ENCODE data around the gene RERG. TPM values are rescaled to one million over a fixed set of nuclear protein-coding genes. Genes with fewer than 3 reads are reported as not detected.

RERG gene
- total RNA-seq, 2 donors from 2014 or later, result 0.42 to 1.4 TPM

DNA sequence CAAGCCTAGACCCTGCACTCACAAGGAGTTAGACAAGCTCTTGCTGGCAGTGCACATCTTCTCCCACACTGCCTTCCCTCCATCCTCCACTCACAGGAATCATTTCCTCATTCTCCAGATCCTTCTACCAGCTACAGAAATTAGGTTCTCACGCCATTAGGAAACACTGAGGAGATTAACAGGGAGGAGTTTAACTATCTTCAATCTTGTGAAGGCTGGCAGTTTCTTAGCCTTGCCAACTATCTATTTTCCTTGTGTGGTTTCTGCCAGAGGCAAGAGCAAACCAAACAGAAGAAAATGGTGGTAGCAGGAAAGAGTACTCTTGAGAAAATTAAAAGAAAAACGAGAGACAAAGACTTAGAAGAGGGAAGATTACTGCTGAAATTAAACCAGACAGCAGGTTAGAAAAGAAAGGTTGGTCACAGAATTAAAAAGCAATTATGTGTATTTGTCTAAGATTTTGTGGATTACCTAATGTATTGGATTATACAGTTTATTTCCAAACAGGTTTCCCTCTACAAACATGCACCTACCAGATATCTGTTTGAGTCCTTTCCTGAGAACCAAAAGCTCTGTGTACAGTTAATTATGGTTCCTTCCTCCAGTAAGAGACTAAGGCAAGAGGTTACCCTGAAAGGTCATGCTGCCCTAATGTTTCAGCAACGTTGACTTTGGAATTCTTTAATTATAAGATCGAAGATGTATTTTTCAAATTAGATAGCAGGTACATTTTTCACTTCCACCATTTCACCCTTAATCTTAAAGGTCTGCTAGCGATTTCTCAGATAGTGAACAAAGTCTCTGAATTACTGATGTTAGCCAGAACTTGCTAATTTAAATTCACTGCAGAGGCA lies 5.0 kb downstream of the RERG start:
- Mint-ChIP-seq H3K4me1 (peaks cover 39% of the 10 kb centered on the region), H3K9me3 (no peaks in the 10 kb centered on the region), H3K27me3 (ENCODE audit: insufficient read depth) (peaks cover 3% of the 10 kb centered on the region), H3K4me3 (no peak overlapping the region), H3K36me3 (ENCODE audit: low read depth) (no peaks in the 10 kb centered on the region), H3K27ac (no peak overlapping the region)
- Histone ChIP-seq H3K27me3 (ENCODE audit: control insufficient read depth, insufficient read depth, low read length, poor library complexity, severe bottlenecking) (no peaks in the 10 kb centered on the region), H3K4me3 (ENCODE audit: low read length) (no peak overlapping the region), H3K4me1 (ENCODE audit: control insufficient read depth, insufficient read depth, low read length) (peaks cover 6% of the 10 kb centered on the region), H3K27ac (ENCODE audit: low read depth, low read length) (no peak overlapping the region), H3K9me3 (ENCODE audit: control insufficient read depth, low read length) (no peaks in the 10 kb centered on the region), H3K36me3 (ENCODE audit: control insufficient read depth, insufficient read depth, low read length) (no peaks in the 10 kb centered on the region), H3K9ac (ENCODE audit: extremely low read depth, low read length, poor library complexity, severe bottlenecking) (no peak overlapping the region)
- TF ChIP-seq, protein P1, sequence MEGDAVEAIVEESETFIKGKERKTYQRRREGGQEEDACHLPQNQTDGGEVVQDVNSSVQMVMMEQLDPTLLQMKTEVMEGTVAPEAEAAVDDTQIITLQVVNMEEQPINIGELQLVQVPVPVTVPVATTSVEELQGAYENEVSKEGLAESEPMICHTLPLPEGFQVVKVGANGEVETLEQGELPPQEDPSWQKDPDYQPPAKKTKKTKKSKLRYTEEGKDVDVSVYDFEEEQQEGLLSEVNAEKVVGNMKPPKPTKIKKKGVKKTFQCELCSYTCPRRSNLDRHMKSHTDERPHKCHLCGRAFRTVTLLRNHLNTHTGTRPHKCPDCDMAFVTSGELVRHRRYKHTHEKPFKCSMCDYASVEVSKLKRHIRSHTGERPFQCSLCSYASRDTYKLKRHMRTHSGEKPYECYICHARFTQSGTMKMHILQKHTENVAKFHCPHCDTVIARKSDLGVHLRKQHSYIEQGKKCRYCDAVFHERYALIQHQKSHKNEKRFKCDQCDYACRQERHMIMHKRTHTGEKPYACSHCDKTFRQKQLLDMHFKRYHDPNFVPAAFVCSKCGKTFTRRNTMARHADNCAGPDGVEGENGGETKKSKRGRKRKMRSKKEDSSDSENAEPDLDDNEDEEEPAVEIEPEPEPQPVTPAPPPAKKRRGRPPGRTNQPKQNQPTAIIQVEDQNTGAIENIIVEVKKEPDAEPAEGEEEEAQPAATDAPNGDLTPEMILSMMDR (conservative IDR thresholded peaks at IDR 0.05), result no peak
- no peak for DNase-seq
- 82 to 88% methylated on average over 2 to 5 of the region's 5 CpGs for WGBS, 2 experiments (ENCODE audit: insufficient coverage in 1 of 2, insufficient read length in 1 of 2)

GRCh38 chr12:15214851-15215601 lies 6.2 kb downstream of the RERG start:
- 90 to 93% methylated on average over 4 to 6 of the region's 6 CpGs for WGBS, 2 experiments (ENCODE audit: insufficient coverage in 1 of 2, insufficient read length in 1 of 2)
- H3K36me3 ChIP-seq (ENCODE audit: control insufficient read depth, insufficient read depth, low read length), result no peaks in the 10 kb centered on the region
- H3K9me3 Mint-ChIP-seq, result no peaks in the 10 kb centered on the region

DNA sequence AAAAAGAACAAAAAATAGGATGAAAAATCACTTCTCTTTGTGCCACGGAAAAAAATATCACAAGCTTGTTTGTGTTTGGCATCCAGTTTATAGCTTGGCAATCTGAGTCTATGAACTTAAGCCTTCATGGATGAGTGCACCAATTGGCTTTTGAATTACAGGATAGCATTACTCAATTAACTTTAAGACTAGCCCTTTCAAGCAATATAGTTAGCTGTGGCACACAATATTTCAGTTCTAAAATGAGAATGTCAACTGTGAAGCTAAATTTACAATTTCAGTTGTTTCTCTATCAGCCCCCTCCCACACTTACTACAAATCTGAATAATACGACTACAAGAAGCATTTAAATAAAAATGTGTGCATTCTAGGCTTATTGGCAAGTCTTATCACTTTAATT lies 8.3 kb downstream of the RERG start:
- 90 to 94% methylated on average over 1 to 2 of the region's 2 CpGs for WGBS, 2 experiments (ENCODE audit: insufficient coverage in 1 of 2, insufficient read length in 1 of 2)
- Mint-ChIP-seq H3K4me3 (no peak overlapping the region), H3K9me3 (no peaks in the 10 kb centered on the region)

More at GRCh38 chr12:15214851-15215601, 6.2 kb downstream of the RERG start:
- H3K9ac ChIP-seq (ENCODE audit: extremely low read depth, low read length, poor library complexity, severe bottlenecking), result no peak overlapping the region
- Mint-ChIP-seq H3K4me3 (no peak overlapping the region), H3K4me1 (peaks cover 31% of the 10 kb centered on the region), H3K36me3 (ENCODE audit: low read depth) (no peaks in the 10 kb centered on the region), H3K27ac (no peak overlapping the region), H3K27me3 (ENCODE audit: insufficient read depth) (no peaks in the 10 kb centered on the region)
- H3K4me1 ChIP-seq (ENCODE audit: control insufficient read depth, insufficient read depth, low read length), result peaks cover 6% of the 10 kb centered on the region
- TF ChIP-seq, protein P1 (conservative IDR thresholded peaks at IDR 0.05), result no peak
- no peaks in the 10 kb centered on the region for H3K9me3 ChIP-seq (ENCODE audit: control insufficient read depth, low read length)
- no peak for DNase-seq
- no peak overlapping the region for H3K4me3 ChIP-seq (ENCODE audit: low read length)
- H3K27me3 ChIP-seq (ENCODE audit: control insufficient read depth, insufficient read depth, low read length, poor library complexity, severe bottlenecking), result no peaks in the 10 kb centered on the region
- no peak overlapping the region for H3K27ac ChIP-seq (ENCODE audit: low read depth, low read length)

More for the DNA sequence above, 8.3 kb downstream of the RERG start:
- Histone ChIP-seq H3K9me3 (ENCODE audit: control insufficient read depth, low read length) (no peaks in the 10 kb centered on the region), H3K9ac (ENCODE audit: extremely low read depth, low read length, poor library complexity, severe bottlenecking) (no peak overlapping the region), H3K36me3 (ENCODE audit: control insufficient read depth, insufficient read depth, low read length) (no peaks in the 10 kb centered on the region), H3K27me3 (ENCODE audit: control insufficient read depth, insufficient read depth, low read length, poor library complexity, severe bottlenecking) (no peaks in the 10 kb centered on the region), H3K4me3 (ENCODE audit: low read length) (no peak overlapping the region), H3K4me1 (ENCODE audit: control insufficient read depth, insufficient read depth, low read length) (peaks cover 6% of the 10 kb centered on the region), H3K27ac (ENCODE audit: low read depth, low read length) (no peak overlapping the region)
- no peak for DNase-seq
- peaks cover 23% of the 10 kb centered on the region for H3K4me1 Mint-ChIP-seq
- TF ChIP-seq, protein P1 (conservative IDR thresholded peaks at IDR 0.05), result no peak
- no peaks in the 10 kb centered on the region for H3K36me3 Mint-ChIP-seq (ENCODE audit: low read depth)
- no peak overlapping the region for H3K27ac Mint-ChIP-seq
- H3K27me3 Mint-ChIP-seq (ENCODE audit: insufficient read depth), result no peaks in the 10 kb centered on the region
